ENCODE results near the gene KRTAP5-4.

DNA sequence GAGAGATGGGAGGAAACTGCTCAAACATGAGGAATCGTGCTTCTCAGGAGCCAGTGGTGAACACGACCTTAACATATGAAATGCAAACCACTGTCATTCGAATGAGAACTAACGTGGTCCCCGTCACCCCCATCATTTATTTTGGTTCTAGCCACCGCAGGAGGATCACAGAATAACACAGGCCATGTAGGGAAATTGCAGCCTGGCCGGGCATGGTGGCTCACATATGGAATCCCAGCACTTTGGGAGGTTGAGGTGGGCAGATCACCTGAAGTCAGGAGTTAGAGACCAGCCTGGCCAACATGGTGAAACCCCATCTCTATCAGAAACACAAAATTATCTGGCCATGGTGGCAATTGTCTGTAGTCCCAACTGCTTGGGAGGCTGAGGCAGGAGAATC lies 34.7 kb upstream of the KRTAP5-4 start:
- no peak for TF ChIP-seq CTCF (IDR thresholded peaks at IDR 0.05; ENCODE audit: insufficient read depth, low read depth, low read length)
- no peak for TF ChIP-seq EZH2 (IDR thresholded peaks at IDR 0.05; ENCODE audit: insufficient read depth, low read length)

All from astrocyte (in vitro differentiated cells and primary cell).